GM23248 (cell line): Measurements from ENCODE around the gene VGLL3.

Experiments
- EZH2 ChIP-seq: fragments of 200-600 bp; sonication (generic); IDR thresholded peaks from 2 replicates; pipeline ENCODE4 v1.6.1; 2018; ENCODE audit warnings: antibody characterized with exemption, mild to moderate bottlenecking; ENCODE audit not compliant: insufficient read depth, poor library complexity, severe bottlenecking
- EZH2phosphoT487 ChIP-seq: fragments of 200-600 bp; sonication (generic); IDR thresholded peaks from 2 replicates; pipeline ENCODE4 v1.6.1; 2018; ENCODE audit warnings: antibody characterized with exemption, moderate library complexity, mild to moderate bottlenecking, low read depth; ENCODE audit not compliant: insufficient read depth

DNA sequence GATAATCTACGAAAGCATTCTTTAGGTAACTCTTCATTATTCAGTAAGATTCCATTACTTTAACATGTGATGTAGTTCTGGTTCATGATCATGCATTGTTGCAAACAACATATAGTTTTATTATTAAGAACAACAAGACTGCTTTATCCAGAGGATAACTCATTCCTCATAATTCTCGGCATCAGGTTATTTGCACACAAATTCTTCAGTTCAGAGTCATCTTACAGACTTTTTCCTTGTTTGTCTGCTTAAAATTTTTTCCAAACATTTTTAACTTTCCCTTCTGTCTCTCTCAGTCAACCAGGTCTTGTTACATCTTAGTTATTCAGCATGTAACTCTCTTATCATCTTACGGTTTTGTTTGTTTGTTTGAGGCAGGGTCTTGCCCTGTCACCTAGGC, 60.1 kb downstream of the VGLL3 start:
- TF ChIP-seq EZH2phosphoT487: no peak
- no peak for TF ChIP-seq EZH2
